ENCODE data around the gene MPPED1.

The MPPED1 gene

DNA sequence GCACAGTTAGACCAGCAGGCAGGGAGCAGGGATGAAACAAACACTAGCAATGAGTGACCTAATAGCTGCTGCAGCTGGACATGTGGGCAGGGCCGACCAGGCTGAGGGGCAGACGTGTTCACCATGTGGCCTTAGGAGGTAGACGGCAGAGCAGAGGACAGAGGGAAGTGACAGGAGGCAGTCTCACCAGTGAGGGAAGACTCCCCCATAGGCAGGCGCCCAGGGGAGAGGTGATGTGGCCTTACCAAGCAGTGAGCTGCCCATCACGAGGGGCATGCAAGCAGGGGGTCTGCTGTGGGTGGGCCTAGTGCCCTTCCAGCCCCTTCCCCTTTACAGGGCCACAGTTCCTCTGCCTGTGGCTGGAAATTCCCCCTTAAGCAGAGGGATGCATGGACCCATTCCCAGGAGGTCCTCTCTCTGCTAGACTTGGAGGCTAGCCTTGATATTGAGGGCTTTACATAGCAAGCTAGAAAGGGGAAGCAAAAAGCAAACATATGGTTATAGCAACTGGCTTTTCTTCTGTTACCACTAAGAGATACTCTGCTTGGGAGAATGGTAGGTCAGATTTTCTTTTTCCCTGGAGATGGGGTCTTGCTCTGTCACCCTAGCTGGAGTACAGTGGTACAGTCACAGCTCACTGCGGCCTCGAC lies 67.6 kb downstream of the MPPED1 start:
- no peak for DNase-seq

DNA sequence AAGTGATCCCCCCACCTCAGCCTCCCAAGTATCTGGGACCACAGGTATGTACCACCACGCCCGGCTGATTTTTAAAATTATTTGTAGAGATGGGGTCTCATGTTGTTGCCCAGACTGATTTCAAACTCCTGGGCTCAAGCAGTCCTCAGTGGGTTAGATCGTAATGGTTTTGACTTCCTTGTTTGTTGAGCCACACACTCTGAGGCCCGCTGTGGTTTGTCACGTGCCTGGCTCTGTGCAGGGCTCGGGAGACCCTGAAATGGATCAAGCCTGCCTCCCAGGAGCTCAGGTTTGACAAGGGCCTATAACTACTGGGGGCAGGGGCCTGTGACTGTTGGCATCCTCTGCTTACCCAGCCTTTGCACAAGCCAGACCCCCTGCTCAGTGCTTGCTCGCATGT lies 68.1 kb downstream of the MPPED1 start:
- no peak for DNase-seq

DNA sequence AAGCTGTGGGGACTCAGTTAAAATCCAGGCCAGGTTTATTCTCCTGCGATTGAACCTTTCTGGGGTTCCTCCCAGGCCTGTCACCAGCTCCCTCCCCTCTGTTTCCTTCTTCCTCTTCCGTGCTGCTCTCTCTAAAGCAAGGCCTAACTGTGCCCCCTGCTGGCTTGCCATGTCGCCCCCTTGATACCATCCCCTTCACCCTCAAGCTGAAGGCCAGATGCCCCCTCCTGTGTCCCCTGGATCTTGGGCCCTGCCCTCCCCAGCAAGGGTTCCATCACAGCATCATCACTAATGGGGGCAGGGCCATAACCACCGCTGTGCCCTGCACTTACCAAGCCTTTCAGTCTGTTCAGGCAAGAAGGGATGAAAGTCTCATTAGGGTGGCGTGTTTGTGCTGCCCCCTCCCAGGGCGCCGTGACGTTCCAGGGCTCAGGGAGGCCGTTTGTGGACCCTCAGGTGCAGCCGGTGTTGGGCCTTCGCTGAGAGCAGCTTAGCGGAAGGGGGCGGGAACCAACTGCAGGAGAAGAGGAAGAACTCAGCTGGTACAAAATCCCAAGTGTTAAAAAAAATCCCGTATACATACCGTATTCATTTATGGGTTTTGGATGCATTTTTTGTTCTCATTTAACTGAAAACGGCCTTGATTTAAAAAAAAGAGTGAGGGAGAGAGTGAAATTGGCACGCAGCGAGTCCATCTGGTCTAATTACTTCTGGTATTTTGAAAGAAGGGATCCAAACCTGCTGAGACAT lies 69.9 kb downstream of the MPPED1 start:
- peak; percentile 67 for DNase-seq

DNA sequence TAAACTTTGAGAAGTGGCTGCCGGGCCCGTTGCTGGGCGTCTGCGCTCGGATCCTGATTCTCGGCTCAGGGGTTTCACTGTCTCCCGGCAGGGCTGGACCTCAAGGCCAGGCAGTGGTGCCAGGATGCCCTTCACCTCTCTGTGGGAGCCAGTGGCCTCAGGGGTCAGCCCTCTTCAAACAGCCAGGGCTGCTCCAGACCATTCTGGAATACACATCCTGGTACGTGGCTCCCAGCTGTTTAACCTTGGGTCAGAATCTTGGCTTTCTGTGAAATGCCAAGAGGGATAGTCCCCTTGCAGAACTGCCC lies 70.5 kb downstream of the MPPED1 start:
- no peak for DNase-seq

DNA sequence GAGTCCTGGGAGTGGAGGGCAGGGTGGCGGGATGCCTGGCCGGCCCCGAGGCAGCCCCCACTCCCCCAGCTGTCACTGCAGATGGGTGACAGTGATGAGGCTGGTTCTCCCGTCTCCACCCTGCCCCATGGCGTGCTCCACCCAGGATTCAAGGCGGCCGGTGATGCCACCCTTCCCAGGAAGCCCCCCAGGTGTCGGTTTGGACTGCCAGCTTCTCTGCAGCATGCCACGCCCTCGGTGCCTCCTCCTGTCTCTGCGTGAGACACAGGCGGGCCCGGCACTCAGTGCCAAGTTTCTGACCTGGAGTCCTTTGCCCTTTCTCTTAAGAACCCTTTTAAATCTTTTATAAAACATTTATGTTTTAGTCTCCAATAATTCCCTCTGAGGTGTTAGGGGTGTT lies 71.5 kb downstream of the MPPED1 start:
- no peak for DNase-seq

DNA sequence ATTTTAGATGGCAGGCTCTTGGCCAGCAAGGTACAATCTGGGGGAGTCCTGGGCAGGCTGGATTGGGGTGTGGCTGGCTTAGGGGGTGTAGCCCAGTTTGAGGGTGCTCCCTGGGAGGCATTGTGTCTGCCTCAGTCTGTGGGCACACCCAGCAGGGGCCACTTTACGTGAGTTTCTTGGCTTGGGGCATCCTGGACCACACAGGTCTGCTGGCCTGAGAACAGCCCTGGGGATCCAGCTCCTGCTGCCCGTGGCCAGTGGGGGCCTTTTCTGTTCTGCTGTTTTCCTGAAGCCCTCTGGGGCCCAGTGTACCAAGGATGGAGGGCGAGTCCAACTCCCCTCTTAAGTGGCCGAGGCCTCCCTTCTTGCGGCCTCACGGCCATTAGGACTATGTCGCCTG lies 71.9 kb downstream of the MPPED1 start:
- no peak for DNase-seq

DNA sequence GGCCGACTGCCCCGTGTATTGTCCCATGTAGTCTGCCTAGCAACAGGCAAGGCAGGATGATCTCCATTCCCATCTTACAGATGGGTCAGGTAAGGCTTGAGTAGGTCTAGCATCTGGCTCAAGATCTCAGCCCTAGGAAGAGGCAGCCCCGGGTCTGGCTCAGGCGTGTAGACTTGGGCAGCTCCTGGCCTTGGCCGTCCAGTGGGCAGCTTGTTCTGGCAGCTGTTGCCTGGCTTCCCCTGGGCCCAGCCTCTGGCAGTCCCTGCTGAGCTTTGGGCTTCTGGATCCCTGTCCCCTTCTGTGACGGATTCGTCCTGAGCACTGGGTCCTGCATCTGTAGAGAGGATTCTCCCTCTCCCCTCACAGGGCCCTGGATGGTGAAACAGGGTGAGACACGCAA lies 72.4 kb downstream of the MPPED1 start:
- no peak for DNase-seq

DNA sequence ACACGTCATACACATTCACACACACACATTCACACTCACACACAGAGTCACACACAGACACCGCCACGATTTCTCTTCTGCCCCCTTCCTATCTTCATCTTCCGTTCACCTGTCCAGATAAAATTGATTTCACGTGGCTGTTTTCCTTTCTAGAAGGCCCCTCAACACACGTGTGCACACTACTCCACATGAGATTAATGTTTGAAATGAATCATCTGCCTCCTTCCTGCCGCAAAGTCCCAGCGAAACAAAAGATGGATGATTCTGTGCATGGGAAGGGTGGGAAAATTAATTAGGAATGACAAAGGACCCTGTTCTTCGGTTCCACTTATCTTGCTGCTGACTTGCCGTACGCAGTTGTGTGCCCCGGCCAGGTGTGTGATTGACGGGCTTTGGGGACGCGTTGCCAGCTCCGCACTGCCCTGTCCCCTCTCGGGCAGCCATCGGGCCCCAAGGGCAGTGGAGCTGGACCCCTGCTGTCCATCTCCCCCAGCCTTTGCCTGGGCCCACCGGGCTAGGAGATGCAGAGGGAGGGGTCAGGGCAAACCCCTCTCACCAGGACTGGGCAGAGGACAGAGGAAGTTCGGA lies 73.8 kb downstream of the MPPED1 start:
- no peak for DNase-seq

DNA sequence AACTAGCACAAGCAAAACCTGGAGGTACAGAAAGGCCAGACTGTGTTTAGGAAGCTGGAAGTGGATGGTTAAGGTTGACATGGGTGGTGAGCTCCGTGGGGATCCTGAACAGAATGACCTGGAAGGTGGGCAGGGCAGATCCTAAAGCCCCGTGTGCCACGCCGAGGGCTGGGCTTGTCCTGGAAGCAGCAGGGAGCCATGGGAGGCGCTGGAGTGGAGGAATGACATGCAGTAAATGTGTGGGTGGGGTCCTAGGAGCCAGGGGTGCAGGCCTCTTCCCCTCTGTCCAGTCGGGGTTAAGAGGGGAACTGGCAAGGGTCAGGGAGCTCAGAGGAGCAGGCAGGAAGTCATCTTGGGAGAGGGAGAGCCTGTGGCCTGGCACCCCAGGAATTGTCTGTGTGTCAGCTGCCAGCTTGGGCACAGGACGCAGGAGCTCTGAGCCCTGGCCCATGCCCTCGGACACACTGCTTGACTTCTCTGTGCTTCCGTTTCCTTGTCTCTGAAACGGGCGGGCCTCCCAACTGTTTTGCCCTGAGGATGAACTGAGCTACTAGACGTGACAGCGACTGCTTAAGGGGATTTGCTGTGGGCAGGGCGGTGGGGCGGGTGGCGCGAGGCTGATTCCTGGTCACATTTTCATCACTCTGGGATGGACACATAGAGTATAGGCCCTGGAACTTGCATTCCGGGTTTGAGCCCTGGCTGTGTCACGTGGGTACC lies 75.7 kb downstream of the MPPED1 start:
- DNase-seq: no peak

DNA sequence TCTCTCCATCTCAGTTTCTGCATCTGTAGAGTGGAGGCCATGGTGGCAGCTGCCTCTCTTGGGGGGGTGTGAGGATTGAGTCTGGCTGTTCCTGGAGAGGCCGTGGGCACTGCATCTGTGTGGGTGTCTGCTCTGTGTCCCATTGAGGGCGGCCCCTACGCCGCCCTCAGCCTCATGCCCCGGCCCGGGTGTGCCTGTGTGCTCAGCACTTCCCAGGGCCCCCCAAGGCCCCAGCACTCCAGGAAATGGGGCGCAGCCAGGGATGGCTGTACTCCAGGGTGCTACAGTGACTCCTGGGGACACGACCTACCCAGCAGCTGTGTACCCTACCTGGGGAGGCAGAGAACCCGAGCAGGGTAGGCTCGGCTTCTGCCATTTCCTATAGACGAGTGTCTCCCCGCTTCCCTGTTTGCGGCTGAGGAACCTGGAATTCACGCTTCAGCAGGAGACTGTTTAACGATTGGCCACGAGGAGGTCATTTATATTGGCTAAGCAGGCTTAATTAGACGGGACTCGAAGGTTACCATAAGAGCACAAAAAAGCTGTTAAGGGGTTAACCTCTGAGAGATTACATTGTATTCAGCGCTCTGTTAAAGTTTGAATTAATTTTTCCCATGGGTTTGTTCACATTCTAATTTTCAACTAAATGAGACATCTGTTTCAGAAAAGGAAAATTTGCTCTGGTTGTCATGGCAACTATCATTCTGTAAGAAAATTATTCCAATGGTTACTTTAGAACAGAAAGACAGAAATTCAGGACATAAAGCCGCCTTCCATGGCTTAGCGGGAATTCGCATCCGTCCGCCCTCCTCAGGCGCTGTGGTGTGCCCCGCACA lies 76.4 kb downstream of the MPPED1 start:
- no peak for DNase-seq

DNA sequence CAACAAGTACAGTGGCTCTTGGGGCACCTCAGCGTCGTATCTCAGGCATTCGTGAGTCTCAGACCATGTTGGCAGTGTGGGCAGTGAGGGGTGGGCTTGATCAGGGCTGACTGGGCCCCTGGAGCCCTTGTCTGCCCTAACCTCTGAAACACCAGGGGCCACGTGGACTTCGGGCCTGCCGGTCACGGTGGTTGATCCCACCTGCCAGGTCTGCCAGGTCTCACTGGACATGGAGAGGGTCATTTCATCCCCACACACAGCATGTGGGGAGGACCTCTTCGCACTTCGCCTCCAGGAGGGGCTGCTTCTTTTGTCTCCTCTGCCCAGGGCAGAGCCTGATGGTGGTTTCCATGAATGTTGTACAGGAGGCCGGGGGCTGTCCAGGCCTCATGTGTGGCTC lies 77.1 kb downstream of the MPPED1 start:
- no peak for DNase-seq

DNA sequence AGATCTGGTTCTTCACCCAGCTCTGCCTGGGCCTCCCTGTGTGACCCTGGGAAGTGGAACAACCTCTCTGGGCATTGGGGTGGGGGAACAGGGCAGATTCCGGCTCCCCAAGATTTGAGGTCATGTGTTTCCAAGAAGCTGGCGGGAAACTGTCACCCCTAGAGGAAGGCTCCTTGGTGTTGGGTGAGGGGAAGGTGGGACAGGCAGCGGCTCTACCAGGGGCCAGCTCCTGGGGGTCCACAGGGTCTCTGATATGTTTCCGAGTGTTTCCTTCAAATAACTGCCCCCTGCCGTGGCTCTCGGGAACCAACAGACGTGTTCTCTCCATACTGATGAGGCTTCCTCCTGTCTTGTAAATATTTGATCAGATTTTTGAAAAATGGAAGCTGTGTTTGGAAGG lies 78.5 kb downstream of the MPPED1 start:
- no peak for DNase-seq

DNA sequence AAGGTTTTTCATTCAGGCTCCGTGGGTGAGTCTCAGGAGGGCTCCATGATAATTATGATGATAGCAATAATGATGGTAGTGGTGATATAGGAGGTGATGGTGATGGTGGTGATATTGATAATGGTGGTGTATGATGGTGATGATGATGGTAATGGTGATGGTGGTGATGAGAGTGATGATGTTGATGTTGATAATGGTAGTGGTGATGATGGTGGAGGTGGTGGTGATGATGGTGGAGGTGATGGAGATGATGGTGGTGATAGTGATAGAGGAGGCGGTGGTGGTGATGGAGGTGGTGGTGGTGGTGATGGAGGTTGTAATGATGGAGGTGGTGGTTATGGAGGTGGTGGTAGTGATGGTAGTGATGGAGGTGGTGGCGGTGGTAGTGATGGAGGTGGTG lies 79.4 kb downstream of the MPPED1 start:
- DNase-seq: no peak

DNA sequence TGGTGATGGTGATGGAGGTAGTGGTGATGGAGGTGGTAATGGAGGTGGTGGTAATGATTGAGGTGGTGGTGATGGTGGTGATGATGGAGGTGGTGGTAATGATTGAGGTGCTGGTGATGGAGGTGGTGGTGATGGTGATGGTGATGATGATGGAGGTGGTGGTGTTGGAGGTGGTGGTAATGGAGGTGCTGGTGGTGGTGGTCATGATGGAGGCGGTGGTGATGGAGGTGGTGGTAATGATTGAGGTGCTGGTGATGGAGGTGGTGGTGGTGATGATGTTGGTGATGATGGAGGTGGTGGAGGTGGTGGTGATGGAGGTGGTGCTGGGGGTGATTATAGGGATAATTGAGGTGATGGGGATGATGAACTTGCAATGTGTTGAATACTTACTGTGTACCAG lies 79.9 kb downstream of the MPPED1 start:
- no peak for DNase-seq

DNA sequence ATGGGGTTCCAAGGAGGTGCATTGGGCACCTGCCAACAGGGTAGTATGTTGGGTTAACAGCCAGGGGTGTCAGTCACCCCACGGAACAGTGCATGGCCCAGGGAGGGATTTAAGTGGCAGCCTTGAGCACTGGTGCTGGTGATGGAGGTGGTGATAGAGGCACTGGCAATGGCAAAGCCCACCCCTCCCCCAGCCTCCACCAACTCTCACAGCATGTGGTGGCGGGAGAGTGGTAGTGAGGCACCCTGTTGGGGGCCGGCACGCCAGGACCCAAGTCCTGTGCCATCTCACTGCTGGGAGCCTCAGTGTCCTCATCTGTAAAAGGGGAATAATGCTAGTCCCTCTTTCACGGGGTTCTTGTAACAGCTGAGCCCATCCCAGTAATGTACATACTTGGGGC lies 81.5 kb downstream of the MPPED1 start:
- no peak for DNase-seq

DNA sequence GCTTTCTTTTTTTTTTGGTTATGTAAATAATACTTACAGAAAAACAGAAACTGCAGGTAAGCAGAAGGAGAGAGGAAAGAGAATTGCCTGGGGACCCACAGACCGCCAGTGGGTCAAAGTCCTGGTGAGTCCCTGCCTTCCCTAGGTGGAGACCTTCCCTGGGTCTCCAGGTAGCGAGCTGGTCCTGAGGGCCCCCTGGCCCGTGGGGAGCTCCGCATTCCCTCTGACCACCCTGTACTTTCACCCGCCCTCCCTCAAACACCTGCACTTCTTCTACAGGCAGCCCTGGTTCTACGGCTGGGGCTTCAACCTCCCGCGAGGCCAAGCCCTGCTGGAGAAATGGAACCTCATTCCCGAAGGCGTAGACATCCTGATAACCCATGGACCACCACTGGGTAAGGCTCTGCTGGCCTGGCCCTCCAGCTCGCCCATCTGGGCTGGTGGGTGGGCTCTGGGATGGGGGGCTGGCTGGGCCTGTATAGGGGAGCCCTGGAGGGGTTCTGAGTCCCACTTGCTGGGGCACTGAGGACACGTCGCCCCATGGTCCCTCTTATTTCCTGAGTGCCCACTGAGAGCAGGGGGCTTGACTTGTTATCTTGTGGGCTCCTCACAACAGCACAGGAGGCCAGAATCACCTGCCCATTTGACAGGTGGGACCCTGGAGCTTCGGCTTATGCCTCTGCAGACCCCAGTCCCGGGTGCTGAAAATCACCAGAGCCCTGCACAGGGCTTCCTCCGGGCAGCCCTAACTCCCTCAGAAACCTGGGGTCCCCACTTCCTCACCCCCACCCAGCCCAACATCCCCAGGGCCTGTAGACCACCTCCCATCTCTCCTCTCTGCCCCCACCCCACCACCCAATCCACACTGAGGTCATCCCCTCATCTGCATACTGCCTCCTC lies 86.4 kb downstream of the MPPED1 start:
- no peak for DNase-seq

DNA sequence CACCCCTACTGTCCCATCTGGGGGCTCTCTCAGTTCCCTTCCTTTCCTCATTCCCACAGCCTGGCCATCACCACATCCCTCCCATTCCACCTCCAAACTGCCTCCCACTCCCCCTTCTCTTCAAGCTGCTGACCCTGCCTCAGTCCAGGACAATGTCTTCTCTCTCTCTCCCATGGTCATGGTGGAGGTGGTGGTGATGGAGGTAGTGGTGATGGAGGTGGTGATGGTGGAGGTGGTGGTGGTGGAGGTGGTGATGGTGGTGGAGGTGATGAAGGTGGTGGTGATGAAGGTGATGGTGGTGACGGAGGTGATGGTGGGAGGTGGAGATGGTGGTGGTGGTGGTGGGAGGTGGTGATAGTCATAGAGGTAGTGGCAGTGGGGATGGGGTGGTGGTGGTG lies 87.0 kb downstream of the MPPED1 start:
- DNase-seq: no peak

DNA sequence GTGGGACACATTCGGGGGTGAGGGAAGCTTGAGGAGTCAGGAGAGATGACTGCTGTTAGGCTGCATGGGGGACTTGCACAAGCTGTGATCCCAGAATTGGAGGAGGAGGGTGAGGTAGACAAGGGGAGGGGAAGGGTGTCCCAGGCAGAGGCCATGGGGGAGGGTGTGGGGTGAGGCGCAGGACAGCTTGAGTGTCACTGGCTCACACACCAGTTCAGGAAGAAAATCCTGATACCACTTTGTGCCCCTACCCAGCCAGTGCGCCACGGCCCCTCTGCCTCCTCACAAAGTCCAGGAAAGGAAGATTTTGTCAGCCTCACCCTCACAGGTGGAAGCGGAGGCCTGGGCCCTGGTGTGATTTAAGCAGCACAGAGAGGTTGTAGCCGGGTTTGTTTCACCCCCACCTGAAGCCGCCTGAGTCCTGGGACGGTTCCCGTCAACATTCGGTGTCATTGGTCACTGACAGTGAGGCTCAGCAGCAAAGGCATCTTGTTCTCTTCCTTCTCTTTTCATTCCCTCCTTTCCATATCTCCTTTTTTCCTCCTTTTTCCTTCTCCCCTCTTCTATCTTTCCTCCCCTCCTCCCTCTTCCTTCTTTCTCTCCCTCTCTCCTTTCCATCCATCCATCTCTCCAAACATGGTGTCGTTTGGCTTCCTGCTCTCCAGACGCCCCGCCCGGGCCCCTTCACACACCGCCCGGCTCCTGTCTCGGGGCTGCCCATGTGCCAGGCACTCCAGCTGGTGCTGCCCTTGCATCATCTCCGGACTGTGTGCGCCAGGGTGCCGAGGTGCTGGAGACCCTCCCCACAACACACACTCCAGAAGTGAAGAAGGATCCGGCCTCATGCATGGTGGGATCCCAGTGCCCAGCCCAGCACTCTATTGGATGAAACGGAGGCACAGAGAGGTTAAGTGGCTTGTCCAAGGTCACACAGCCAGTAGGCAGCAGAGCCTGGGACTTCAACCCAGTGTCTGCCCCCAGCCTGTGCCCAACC lies 89.3 kb downstream of the MPPED1 start:
- DNase-seq: no peak

DNA sequence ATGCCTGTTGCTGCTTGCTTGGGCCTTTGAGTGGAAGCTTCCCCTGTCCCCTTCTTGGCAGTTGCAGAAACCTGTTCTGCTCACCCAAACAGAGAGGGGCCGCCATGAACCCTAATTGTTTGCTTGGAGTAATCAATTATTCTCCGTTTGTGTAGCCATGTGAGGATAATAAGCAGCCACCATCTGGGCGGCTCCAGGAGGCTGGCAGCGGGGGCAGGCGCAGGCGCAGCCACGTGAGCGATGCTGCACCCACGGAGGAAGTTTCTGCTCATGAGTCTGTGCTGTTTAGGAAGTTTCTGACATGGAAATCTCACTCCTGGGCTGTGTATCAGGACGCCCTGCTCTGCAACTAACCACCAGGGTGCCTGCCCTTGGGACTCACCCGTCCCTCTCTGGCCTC lies 90.1 kb downstream of the MPPED1 start:
- DNase-seq: no peak

DNA sequence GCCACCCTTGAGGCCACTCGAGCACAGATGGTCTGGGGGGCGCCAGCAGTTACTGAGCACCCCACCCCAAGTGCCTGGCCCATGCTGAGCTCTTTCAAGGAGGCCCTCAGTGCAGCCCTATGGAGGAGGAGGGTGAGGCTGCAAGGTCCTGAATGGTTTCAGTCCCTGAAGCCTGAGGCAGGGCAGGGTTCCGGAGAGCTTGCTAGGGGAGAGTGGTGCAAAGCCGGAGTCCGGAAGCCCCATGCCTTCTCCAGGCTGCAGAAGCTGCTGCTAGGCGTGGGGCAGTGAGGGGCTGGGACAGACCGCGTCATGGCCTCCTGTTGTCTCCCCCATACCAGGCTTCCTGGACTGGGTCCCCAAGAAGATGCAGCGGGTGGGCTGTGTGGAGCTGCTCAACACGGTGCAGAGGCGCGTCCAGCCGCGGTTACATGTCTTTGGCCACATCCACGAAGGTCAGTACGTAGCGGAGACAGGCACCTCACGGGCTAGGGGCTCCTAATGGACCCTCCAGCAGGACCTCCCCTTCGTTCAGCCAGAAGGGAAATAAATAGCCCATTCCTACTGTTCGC lies 90.6 kb downstream of the MPPED1 start:
- no peak for DNase-seq

Measured in KG1 (cell line).